Measurements from ENCODE around the gene ZNF483.

Gene ZNF483

GRCh38 chr9:111622626-111623025, 97.6 kb downstream of the ZNF483 start:
- TF ChIP-seq GATA2 (IDR thresholded peaks at IDR 0.05; ENCODE audit: low read depth, low read length) = no peak
